ENCODE measurements around the gene STIM2. TPM values are rescaled to one million over a fixed set of nuclear protein-coding genes. Genes with fewer than 3 reads are reported as not detected.

STIM2 gene
- total and polyA plus RNA-seq, 9 of the 15 experiments (the other 6 are each of a cell fraction or from before 2014, with no cell fraction given) = 7.2 to 26.8 (median 15.4) TPM

DNA sequence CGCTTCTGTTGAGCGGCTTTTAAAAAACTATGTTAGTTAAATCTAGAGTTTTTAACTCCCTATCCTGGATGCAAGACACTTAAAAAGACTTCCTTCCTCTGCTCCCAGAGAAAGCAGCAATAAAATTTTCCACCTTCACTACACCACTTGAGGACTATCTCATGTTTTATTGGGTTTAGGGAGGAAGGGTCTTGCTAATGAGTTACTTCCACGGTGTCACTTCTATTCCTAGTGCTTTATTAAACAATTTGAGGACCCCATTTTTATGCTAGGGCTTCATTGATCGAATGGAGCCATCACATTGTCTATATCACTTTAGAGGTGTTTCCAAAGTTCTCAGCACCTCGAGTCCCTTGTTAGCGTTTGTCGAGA is 3.7 kb upstream of the STIM2 start (continued):
- TF ChIP-seq, protein P1, sequence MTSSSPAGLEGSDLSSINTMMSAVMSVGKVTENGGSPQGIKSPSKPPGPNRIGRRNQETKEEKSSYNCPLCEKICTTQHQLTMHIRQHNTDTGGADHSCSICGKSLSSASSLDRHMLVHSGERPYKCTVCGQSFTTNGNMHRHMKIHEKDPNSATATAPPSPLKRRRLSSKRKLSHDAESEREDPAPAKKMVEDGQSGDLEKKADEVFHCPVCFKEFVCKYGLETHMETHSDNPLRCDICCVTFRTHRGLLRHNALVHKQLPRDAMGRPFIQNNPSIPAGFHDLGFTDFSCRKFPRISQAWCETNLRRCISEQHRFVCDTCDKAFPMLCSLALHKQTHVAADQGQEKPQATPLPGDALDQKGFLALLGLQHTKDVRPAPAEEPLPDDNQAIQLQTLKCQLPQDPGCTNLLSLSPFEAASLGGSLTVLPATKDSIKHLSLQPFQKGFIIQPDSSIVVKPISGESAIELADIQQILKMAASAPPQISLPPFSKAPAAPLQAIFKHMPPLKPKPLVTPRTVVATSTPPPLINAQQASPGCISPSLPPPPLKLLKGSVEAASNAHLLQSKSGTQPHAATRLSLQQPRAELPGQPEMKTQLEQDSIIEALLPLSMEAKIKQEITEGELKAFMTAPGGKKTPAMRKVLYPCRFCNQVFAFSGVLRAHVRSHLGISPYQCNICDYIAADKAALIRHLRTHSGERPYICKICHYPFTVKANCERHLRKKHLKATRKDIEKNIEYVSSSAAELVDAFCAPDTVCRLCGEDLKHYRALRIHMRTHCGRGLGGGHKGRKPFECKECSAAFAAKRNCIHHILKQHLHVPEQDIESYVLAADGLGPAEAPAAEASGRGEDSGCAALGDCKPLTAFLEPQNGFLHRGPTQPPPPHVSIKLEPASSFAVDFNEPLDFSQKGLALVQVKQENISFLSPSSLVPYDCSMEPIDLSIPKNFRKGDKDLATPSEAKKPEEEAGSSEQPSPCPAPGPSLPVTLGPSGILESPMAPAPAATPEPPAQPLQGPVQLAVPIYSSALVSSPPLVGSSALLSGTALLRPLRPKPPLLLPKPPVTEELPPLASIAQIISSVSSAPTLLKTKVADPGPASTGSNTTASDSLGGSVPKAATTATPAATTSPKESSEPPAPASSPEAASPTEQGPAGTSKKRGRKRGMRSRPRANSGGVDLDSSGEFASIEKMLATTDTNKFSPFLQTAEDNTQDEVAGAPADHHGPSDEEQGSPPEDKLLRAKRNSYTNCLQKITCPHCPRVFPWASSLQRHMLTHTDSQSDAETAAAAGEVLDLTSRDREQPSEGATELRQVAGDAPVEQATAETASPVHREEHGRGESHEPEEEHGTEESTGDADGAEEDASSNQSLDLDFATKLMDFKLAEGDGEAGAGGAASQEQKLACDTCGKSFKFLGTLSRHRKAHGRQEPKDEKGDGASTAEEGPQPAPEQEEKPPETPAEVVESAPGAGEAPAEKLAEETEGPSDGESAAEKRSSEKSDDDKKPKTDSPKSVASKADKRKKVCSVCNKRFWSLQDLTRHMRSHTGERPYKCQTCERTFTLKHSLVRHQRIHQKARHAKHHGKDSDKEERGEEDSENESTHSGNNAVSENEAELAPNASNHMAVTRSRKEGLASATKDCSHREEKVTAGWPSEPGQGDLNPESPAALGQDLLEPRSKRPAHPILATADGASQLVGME (CRISPR knock-in tag; IDR thresholded peaks at IDR 0.05) = no peak
- TF ChIP-seq POLR2A (conservative IDR thresholded peaks at IDR 0.05) (no peak), CTBP1 (IDR thresholded peaks at IDR 0.05; ENCODE audit: borderline replicate concordance) (no peak), RCOR1 (IDR thresholded peaks at IDR 0.05; ENCODE audit: borderline replicate concordance in 1 of 2, low read depth in 2 of 2, low read length in 2 of 2) (no peak), ZNF445 (CRISPR knock-in tag; IDR thresholded peaks at IDR 0.05; ENCODE audit: low read depth) (no peak), MEIS2 (IDR thresholded peaks at IDR 0.05; ENCODE audit: partially characterized antibody) (no peak)

All from K562 (cell line).